PC-9 (cell line): Measurements from ENCODE around the gene PPM1N.

Experiments
- EZH2 ChIP-seq: fragments of 200-600 bp; sonication (generic); IDR thresholded peaks from 2 replicates; pipeline ENCODE4 v1.8.0; 2017; ENCODE audit warnings: antibody characterized with exemption, low read depth
- TF ChIP-seq, protein P1 (sequence below): fragments of 200-600 bp; sonication (generic); conservative IDR thresholded peaks from 2 replicates; pipeline ENCODE4 v1.6.1; 2017; ENCODE audit warnings: mixed run types, antibody characterized with exemption, mild to moderate bottlenecking, moderate library complexity

DNA sequence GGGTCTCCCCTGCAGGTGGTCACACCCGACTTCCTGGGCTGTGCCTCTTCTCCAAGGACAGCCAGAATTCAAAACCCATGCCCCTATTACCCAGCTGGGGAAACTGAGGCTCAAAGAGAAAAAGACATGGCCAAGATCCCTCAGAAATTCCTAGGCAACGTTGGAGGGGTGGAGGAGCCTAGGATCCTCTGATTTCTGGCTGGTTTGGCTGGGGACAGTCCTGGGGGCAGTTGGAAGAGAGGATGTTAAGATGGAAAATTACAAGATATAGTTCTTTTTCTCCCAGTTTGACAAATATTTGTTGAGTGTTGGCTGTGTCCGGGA lies 11.4 kb downstream of the PPM1N start:
- TF ChIP-seq EZH2: no peak
- TF ChIP-seq, protein P1, sequence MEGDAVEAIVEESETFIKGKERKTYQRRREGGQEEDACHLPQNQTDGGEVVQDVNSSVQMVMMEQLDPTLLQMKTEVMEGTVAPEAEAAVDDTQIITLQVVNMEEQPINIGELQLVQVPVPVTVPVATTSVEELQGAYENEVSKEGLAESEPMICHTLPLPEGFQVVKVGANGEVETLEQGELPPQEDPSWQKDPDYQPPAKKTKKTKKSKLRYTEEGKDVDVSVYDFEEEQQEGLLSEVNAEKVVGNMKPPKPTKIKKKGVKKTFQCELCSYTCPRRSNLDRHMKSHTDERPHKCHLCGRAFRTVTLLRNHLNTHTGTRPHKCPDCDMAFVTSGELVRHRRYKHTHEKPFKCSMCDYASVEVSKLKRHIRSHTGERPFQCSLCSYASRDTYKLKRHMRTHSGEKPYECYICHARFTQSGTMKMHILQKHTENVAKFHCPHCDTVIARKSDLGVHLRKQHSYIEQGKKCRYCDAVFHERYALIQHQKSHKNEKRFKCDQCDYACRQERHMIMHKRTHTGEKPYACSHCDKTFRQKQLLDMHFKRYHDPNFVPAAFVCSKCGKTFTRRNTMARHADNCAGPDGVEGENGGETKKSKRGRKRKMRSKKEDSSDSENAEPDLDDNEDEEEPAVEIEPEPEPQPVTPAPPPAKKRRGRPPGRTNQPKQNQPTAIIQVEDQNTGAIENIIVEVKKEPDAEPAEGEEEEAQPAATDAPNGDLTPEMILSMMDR: no peak
